Mucosa of stomach (tissue), 1 donor: ENCODE results near the gene SENP7.

Source experiments
- H3K27me3 ChIP-seq: one replicate; pipeline ENCODE4 v1.7.0; 2013; ENCODE audit warnings: mild to moderate bottlenecking, low read length; ENCODE audit not compliant: control insufficient read depth, insufficient read depth
- H3K36me3 ChIP-seq: one replicate; pipeline ENCODE4 v1.7.0; 2013; ENCODE audit warnings: low read length; ENCODE audit not compliant: control insufficient read depth, insufficient read depth
- H3K4me1 ChIP-seq: one replicate; pipeline ENCODE4 v1.7.0; 2013; ENCODE audit warnings: mild to moderate bottlenecking, low read length; ENCODE audit not compliant: control insufficient read depth, insufficient read depth
- H3K4me3 ChIP-seq: one replicate; pipeline ENCODE4 v1.7.0; 2013; ENCODE audit warnings: low read length
- H3K9ac ChIP-seq: one replicate; pipeline ENCODE4 v1.7.0; 2013; ENCODE audit warnings: mild to moderate bottlenecking, low read length, moderate library complexity
- H3K9me3 ChIP-seq: one replicate; pipeline ENCODE4 v1.7.0; 2013; ENCODE audit warnings: mild to moderate bottlenecking, low read length, moderate library complexity; ENCODE audit not compliant: control insufficient read depth
- donor health status: Pancreatic carcinoma.

Gene SENP7

GRCh38 chr3:101414121-101414520, 98.9 kb downstream of the SENP7 start:
- Histone ChIP-seq H3K9me3 (no peaks in the 10 kb centered on the region), H3K4me1 (no peaks in the 10 kb centered on the region), H3K36me3 (no peaks in the 10 kb centered on the region), H3K9ac (no peak overlapping the region), H3K27me3 (no peaks in the 10 kb centered on the region), H3K4me3 (no peak overlapping the region)

- H3K36me3 ChIP-seq = no peaks in the 10 kb centered on the region
- H3K9ac ChIP-seq = no peak overlapping the region
- H3K4me1 ChIP-seq = no peaks in the 10 kb centered on the region
- no peak overlapping the region for H3K4me3 ChIP-seq
- no peaks in the 10 kb centered on the region for H3K27me3 ChIP-seq
- no peaks in the 10 kb centered on the region for H3K9me3 ChIP-seq
Observed at GRCh38 chr3:101413656-101414055, 99.4 kb downstream of the SENP7 start.

GRCh38 chr3:101391413-101391950, 121.5 kb downstream of the SENP7 start:
- Histone ChIP-seq H3K9ac (no peak overlapping the region), H3K36me3 (no peaks in the 10 kb centered on the region), H3K9me3 (no peaks in the 10 kb centered on the region), H3K4me3 (no peak overlapping the region), H3K27me3 (no peaks in the 10 kb centered on the region), H3K4me1 (no peaks in the 10 kb centered on the region)

GRCh38 chr3:101388706-101389105, 124.3 kb downstream of the SENP7 start:
- H3K4me1 ChIP-seq = no peaks in the 10 kb centered on the region
- no peak overlapping the region for H3K9ac ChIP-seq
- H3K36me3 ChIP-seq = no peaks in the 10 kb centered on the region
- no peak overlapping the region for H3K4me3 ChIP-seq
- H3K27me3 ChIP-seq = no peaks in the 10 kb centered on the region
- no peaks in the 10 kb centered on the region for H3K9me3 ChIP-seq

- H3K36me3 ChIP-seq = no peaks in the 10 kb centered on the region
- H3K4me3 ChIP-seq = no peak overlapping the region
- H3K9ac ChIP-seq = no peak overlapping the region
- H3K27me3 ChIP-seq = no peaks in the 10 kb centered on the region
- H3K9me3 ChIP-seq = no peaks in the 10 kb centered on the region
- H3K4me1 ChIP-seq = no peaks in the 10 kb centered on the region
Observed at GRCh38 chr3:101387351-101387750, 125.7 kb downstream of the SENP7 start.

- no peaks in the 10 kb centered on the region for H3K36me3 ChIP-seq
- no peaks in the 10 kb centered on the region for H3K4me1 ChIP-seq
- no peak overlapping the region for H3K9ac ChIP-seq
- no peaks in the 10 kb centered on the region for H3K27me3 ChIP-seq
- H3K4me3 ChIP-seq = no peak overlapping the region
- H3K9me3 ChIP-seq = no peaks in the 10 kb centered on the region
Observed at GRCh38 chr3:101384426-101384825, 128.6 kb downstream of the SENP7 start.

- H3K9me3 ChIP-seq = no peaks in the 10 kb centered on the region
- no peak overlapping the region for H3K4me3 ChIP-seq
- no peaks in the 10 kb centered on the region for H3K4me1 ChIP-seq
- no peaks in the 10 kb centered on the region for H3K27me3 ChIP-seq
- no peaks in the 10 kb centered on the region for H3K36me3 ChIP-seq
- H3K9ac ChIP-seq = no peak overlapping the region
Observed at GRCh38 chr3:101383656-101384055, 129.4 kb downstream of the SENP7 start.

GRCh38 chr3:101383156-101383575, 129.8 kb downstream of the SENP7 start:
- no peaks in the 10 kb centered on the region for H3K36me3 ChIP-seq
- no peaks in the 10 kb centered on the region for H3K9me3 ChIP-seq
- no peak overlapping the region for H3K4me3 ChIP-seq
- no peaks in the 10 kb centered on the region for H3K27me3 ChIP-seq
- H3K4me1 ChIP-seq = no peaks in the 10 kb centered on the region
- H3K9ac ChIP-seq = no peak overlapping the region

- Histone ChIP-seq H3K4me1 (no peaks in the 10 kb centered on the region), H3K9me3 (no peaks in the 10 kb centered on the region), H3K4me3 (no peak overlapping the region), H3K27me3 (no peaks in the 10 kb centered on the region), H3K9ac (no peak overlapping the region), H3K36me3 (no peaks in the 10 kb centered on the region)
Observed at GRCh38 chr3:101381809-101382208, 131.2 kb downstream of the SENP7 start.

- Histone ChIP-seq H3K9ac (no peak overlapping the region), H3K36me3 (no peaks in the 10 kb centered on the region), H3K27me3 (no peaks in the 10 kb centered on the region), H3K4me3 (no peak overlapping the region), H3K4me1 (no peaks in the 10 kb centered on the region), H3K9me3 (no peaks in the 10 kb centered on the region)
Observed at GRCh38 chr3:101379658-101380376, 133.2 kb downstream of the SENP7 start.

- no peaks in the 10 kb centered on the region for H3K4me1 ChIP-seq
- no peaks in the 10 kb centered on the region for H3K36me3 ChIP-seq
- H3K9ac ChIP-seq = no peak overlapping the region
- H3K9me3 ChIP-seq = no peaks in the 10 kb centered on the region
- H3K27me3 ChIP-seq = no peaks in the 10 kb centered on the region
- no peak overlapping the region for H3K4me3 ChIP-seq
Observed at GRCh38 chr3:101377796-101378195, 135.2 kb downstream of the SENP7 start.

- H3K4me3 ChIP-seq = no peak overlapping the region
- H3K9ac ChIP-seq = no peak overlapping the region
- no peaks in the 10 kb centered on the region for H3K36me3 ChIP-seq
- no peaks in the 10 kb centered on the region for H3K27me3 ChIP-seq
- no peaks in the 10 kb centered on the region for H3K9me3 ChIP-seq
- H3K4me1 ChIP-seq = no peaks in the 10 kb centered on the region
Observed at GRCh38 chr3:101377209-101377608, 135.8 kb downstream of the SENP7 start.
